HG03378 (cell line): ENCODE data around the gene PHLDB2.
"Not testable (repeated sequence)": the region's sequence is repeated elsewhere in the genome, so short reads cannot be mapped to it uniquely, and the experiment has no call there.

Experiments used
- ATAC-seq: cut with Tn5 transposase; IDR thresholded peaks from one replicate; pipeline ENCODE4 v1.9.1; 2021; ENCODE audit warnings: mild to moderate bottlenecking, moderate library complexity; ENCODE audit not compliant: unreplicated experiment

Gene PHLDB2

DNA sequence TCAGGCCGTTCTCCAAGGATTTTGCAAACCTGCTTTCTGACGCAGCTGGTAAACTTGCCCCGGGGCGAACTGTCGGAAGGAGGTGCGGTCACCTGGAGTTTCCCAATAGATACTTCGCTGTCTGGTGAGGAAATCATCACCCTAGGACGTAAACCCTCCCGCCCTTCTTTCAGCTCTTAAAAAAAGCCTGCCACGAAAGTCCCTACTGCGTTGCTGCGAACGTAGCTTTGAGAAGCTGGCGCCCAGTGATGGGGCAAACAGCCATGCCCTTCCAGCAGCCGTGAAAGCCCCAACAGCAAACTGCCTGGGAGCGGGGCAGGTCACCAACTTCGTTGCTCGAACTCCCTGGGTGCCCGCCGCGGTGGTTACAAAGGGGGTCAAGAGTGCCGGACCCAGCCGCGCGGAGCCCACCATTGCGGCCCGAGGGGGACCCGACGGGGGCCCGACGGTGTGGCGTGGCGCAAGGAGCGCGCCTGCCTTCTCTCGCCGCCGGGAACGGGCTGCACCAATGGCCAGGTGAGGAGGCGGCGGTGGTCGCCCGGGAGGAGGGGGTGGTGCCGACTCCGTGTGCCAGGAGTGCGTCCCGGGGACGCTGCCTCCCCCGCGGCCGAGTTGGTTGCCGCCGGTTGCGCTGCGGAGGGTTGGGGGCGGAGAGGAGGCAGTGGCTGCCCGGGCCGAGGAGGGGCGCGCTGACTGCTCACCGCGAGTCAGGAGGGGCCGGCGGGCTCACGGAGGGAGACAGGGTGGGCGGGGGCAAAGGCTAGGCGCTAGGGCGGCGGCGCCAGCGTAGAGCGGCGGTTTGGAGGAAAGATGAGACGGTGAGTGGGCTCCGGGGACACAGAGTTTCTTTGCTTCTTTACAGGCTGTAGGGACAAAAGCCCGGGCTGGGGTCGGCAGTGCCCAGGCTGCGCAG, at the start of gene PHLDB2:
Gene PHLDB2, plus strand, starts transcription at position 205 of the 913 bp plus-strand sequence. CDS start 24,813 bp downstream, outside the sequence.
- ATAC-seq = no peak

DNA sequence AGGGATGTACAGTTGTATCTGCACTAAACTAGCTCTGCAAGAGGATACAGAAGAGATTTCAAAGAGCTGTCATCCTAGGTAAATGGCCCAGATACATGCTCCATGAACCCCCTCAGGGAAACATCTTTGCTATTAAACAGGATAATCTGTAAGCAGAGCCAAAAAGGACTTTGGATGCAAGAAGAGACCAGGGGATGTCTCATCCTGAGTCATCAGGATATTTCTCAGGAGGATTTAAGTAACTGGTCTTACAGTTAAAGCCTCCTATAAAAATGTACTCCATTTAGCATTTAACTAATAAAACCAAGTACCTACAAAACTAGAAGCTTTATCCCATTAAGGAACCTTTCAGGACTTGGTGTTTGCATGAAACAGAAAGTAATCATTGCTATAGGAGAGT, 48.2 kb upstream of the PHLDB2 start:
- no peak for ATAC-seq

- ATAC-seq = no peak
Observed at GRCh38 chr3:111811811-111812210, 47.3 kb upstream of the PHLDB2 start.

DNA sequence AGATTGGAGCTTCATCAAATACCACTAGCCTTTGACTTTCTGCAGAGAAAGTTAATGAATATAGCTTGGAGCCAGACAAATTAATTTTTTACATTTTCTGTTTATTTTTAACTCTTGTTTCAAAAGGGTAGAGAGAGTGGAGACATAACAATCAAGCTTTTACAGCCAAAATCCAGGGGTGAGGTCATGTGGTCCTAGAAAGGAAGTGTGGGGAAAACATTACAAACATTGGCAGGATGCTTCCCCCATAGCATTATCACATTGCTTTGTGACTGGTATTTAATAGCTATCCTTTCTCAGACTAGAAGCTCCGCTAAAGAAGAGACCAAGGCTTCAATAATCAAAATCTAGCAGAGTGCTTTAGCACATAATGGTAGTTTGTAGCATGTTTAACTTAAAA, 46.4 kb upstream of the PHLDB2 start:
- ATAC-seq = peak; percentile 47

- no peak for ATAC-seq
Observed at GRCh38 chr3:111813441-111813840, 45.6 kb upstream of the PHLDB2 start.

DNA sequence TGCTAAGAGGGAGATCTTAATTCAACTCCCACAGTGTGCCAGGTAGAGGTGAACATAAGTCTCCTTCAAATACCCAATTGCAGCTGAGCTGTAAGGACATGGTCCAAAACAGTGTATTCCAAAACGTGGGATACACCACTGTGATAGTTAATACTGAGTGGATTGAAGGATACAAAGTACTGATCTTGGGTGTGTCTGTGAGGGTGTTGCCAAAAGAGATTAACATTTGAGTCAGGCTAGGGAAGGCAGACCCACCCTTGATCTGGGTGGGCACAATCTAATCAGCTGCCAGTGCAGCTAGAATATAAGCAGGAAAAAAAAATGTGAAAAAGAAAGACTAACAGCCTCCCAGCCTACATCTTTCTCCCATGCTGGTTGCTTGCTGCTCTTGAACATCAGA, 45.1 kb upstream of the PHLDB2 start:
- no peak for ATAC-seq

- not testable (repeated sequence) for ATAC-seq
Observed at GRCh38 chr3:111816771-111817170, 42.3 kb upstream of the PHLDB2 start.

DNA sequence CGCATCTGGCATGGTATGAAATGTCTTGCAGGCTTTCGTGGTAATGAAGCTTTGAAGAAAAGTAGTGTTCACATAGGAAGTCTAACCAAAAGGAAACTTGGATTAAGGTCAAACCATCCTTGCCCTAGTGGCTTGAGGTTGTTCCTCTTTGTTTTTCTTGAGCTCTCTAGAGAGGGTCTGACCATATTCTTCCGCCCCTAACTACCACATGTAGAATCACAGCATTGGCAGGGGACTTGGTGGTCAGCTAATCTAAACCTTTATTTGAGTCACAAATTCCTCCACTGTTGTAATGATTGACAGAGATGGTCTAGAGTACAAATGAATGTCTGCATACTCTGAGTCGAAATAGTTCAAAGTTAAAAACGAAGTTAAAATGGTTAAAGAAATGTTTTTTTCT, 39.1 kb upstream of the PHLDB2 start:
- no peak for ATAC-seq

- no peak for ATAC-seq
Observed at GRCh38 chr3:111820651-111821050, 38.4 kb upstream of the PHLDB2 start.

DNA sequence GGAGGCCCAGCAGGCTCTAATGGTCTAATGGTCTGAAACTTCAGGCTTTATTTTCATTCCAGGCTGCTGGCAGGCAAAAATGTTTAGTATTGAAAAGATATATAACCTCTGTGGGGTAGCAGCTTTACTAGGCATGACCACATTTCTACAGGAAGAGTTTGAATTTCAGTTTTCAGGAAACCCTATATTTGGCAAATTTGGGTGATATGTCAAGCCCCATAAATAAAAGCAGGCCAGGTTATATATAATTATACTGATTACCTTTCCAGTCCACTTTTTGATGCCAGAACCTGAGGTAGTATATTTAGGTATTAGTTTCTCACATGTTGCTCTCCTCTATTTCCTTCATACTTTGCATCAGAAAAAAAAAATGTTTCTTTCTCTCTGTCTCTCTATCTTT, 37.2 kb upstream of the PHLDB2 start:
- ATAC-seq = no peak

GRCh38 chr3:111822804-111823203, 36.3 kb upstream of the PHLDB2 start:
- no peak for ATAC-seq

DNA sequence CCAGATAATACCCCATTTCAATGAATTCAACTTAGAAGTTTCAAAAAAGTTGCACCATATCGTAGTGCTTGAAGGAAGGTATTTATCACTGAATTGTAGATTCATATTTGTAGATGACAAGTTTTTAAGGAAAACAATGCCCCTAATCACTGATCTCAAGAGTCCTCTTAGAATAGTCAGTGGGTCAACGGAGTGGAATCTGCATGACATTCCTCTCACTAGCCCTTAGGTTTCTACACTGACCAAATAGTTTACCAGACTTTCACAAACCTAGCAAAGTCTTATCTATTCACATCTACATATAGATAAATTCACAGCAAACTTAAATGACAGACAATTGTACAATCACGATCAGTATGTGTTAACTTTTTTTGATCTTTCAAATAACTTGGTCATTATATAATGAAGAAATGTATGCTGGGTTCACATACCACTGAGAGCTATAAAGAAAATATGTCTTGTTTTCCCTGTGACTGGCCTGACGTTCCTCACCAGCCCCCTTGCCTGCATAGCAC, 35.7 kb upstream of the PHLDB2 start:
- ATAC-seq = no peak

GRCh38 chr3:111824351-111824750, 34.7 kb upstream of the PHLDB2 start:
- ATAC-seq = no peak

- no peak for ATAC-seq
Observed at GRCh38 chr3:111827871-111828270, 31.2 kb upstream of the PHLDB2 start.

- no peak for ATAC-seq
Observed at GRCh38 chr3:111828530-111828929, 30.5 kb upstream of the PHLDB2 start.

DNA sequence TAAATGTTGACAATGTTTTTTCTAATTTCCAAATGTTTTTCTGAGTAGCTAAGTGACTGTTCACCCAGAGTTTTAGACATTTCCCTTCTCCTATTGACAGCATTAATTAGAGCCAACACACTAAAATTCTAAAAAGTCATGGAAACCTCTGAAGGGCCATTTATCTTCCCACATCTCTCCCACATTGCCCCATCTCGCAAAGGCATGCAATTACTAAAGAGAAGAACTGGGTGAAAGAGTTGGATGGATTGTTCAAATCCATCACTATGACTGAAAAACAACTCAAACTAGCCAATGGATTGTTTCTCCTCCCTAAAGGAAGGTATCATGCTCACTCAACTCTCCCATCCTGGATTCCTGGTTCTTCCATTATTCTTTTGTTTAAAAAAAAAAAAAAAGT, 30.0 kb upstream of the PHLDB2 start:
- ATAC-seq = no peak

- ATAC-seq = no peak
Observed at GRCh38 chr3:111831840-111832239, 27.2 kb upstream of the PHLDB2 start.

DNA sequence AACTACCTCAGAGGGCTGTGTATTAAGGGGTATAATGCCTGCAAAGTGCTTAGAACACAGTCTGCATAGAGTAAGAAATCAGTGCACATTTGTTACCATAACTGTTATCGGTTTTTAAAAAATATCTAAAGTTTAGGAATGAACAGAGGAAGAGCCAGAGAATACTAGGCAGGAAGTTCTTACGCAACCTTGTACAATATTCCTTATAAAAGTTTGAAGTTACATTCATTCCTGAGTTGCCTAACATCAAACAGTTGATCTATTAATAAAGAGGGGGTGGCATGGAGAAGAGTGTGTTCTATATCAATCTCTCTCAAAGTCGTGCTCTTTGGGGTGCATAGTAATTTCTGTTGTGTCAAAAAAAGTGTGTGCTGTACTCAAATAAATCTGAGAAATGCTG, 22.0 kb upstream of the PHLDB2 start:
- no peak for ATAC-seq

DNA sequence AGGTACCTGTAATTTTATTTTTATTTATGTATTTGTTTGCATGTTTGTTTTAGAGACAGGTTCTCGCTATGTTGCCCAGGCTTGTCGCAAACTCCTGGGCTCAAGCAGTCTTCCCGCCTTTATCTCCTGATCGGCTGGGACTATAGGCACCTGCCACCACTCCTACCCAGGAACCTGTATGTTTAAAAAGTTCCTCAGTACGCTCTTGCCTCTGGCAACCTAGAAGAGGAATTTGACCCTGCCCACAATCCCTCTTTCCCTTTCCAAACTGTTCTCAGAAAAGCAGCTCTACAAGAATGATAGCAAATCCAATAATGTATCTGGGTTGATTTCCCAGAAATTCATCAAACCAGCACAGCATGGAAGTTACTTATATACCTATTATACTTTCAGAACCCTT, 20.9 kb upstream of the PHLDB2 start:
- no peak for ATAC-seq

DNA sequence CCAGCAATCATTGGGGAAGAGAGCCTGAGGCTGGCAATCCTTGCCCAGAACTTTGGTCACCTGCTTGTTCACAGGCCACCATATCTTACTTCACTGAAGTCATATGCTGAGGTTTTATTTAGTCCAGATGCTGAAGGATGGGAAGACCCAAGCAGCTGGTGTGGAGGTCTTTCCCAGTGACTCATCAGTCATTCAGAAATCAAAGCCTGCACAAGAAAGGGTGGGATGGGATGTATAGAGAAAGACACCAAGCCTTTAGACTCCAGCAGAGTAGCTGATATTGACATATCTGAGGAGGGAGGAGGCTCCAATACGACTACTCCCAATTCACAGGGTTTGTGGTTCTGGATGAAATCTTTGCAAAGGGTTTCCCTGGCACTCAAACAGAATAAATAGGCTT, 13.0 kb upstream of the PHLDB2 start:
- no peak for ATAC-seq

- no peak for ATAC-seq
Observed at GRCh38 chr3:111846717-111847116, 12.3 kb upstream of the PHLDB2 start.

- no peak for ATAC-seq
Observed at GRCh38 chr3:111848283-111848682, 10.8 kb upstream of the PHLDB2 start.

DNA sequence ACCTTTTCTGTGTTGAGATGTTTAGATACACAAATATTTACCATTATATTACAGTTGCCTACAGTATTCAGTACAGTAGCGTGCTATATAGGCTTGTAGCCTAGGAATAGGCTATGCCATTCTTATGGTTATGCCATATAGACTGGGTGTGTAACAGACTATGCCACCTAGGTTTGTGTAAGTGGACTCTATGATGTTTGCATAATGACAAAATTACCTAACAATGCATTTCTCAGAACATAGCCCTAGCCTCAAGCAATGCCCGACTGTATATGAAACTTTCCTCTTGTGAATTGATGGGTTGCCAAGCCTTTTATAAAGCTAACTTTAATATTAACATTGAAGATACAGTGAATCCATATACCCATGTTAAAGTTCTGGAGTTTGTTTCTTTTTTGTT, 10.3 kb upstream of the PHLDB2 start:
- no peak for ATAC-seq
